Neural cell (in vitro differentiated cells): Measurements from ENCODE around the gene OLIG2.

ENCODE experiments used
- CTCF ChIP-seq: fragments of 450-650 bp; IDR thresholded peaks from 2 replicates; pipeline ENCODE4 v1.5.1; 2014; ENCODE audit warnings: antibody characterized with exemption, mild to moderate bottlenecking, moderate library complexity; ENCODE audit not compliant: poor library complexity, severe bottlenecking
- EP300 ChIP-seq: fragments of 450-650 bp; conservative IDR thresholded peaks from 2 replicates; pipeline ENCODE4 v1.6.1; 2014; ENCODE audit warnings: antibody characterized with exemption, mild to moderate bottlenecking, moderate library complexity; ENCODE audit not compliant: poor library complexity, severe bottlenecking
- EZH2 ChIP-seq: fragments of 200-600, 300-800 bp; shearing (Covaris generic), sonication (generic); IDR thresholded peaks from 2 replicates; pipeline ENCODE4 v1.6.1; 2014; ENCODE audit warnings: antibody characterized with exemption, low read length, borderline replicate concordance, mild to moderate bottlenecking; ENCODE audit not compliant: insufficient read depth, poor library complexity, severe bottlenecking
- POLR2AphosphoS5 ChIP-seq: IDR thresholded peaks from 2 replicates; pipeline ENCODE4 v1.6.1; 2012
- RAD21 ChIP-seq: fragments of 450-650 bp; conservative IDR thresholded peaks from 2 replicates; pipeline ENCODE4 v1.6.1; 2014; ENCODE audit warnings: antibody characterized with exemption, mild to moderate bottlenecking, moderate library complexity
- TAF1 ChIP-seq: IDR thresholded peaks from 2 replicates; pipeline ENCODE4 v1.6.1; 2012; ENCODE audit warnings: low read depth

GRCh38 chr21:33015096-33015495, 10.6 kb upstream of the OLIG2 start:
- TF ChIP-seq POLR2AphosphoS5 (no peak), CTCF (no peak), TAF1 (no peak), RAD21 (no peak), EZH2 (no peak), EP300 (no peak)
